HepG2 (cell line): Measurements from ENCODE around the gene CBX6. TPM values are rescaled to one million over a fixed set of nuclear protein-coding genes. Genes with fewer than 3 reads are reported as not detected.

Experiments
- CENPX ChIP-seq: sonication (generic); formaldehyde crosslinking; IDR thresholded peaks from 2 replicates; pipeline ENCODE4 v1.9.0; 2021; ENCODE audit warnings: mild to moderate bottlenecking, missing genetic modification reagents, moderate library complexity
- GATAD1 ChIP-seq: IDR thresholded peaks from 2 replicates; pipeline ENCODE4 v1.6.1; 2016; ENCODE audit warnings: missing genetic modification reagents, missing compliant biosample characterization
- KDM5B ChIP-seq: sonication (generic); formaldehyde crosslinking; IDR thresholded peaks from 2 replicates; pipeline ENCODE4 v1.4.0; 2020; ENCODE audit warnings: missing genetic modification reagents, mild to moderate bottlenecking, borderline replicate concordance
- KLF11 ChIP-seq: IDR thresholded peaks from 2 replicates; pipeline ENCODE4 v1.6.1; 2016; ENCODE audit warnings: missing compliant biosample characterization
- KLF15 ChIP-seq: sonication (generic); formaldehyde crosslinking; IDR thresholded peaks from 2 replicates; pipeline ENCODE4 v1.8.1; 2023; ENCODE audit warnings: borderline replicate concordance, mild to moderate bottlenecking, inconsistent platforms, missing genetic modification reagents, mixed read lengths
- MAFF ChIP-seq: IDR thresholded peaks from 2 replicates; pipeline ENCODE4 v1.6.1; 2011; ENCODE audit warnings: low read depth, low read length, improper control_type of control experiment
- MATR3 ChIP-seq: sonication (generic); formaldehyde crosslinking; IDR thresholded peaks from 2 replicates; pipeline ENCODE4 v1.4.0; 2020; ENCODE audit warnings: missing genetic modification reagents
- MXD4 ChIP-seq: IDR thresholded peaks from 2 replicates; pipeline ENCODE4 v1.6.1; 2016; ENCODE audit warnings: mild to moderate bottlenecking, missing biosample characterization, missing genetic modification reagents
- NKX3-1 ChIP-seq: sonication (generic); formaldehyde crosslinking; IDR thresholded peaks from 2 replicates; pipeline ENCODE4 v1.5.0; 2020; ENCODE audit warnings: missing genetic modification reagents
- RBAK ChIP-seq: sonication (generic); formaldehyde crosslinking; IDR thresholded peaks from 2 replicates; pipeline ENCODE4 v1.5.1; 2020; ENCODE audit warnings: mild to moderate bottlenecking, missing genetic modification reagents
- RELA ChIP-seq: sonication (generic); formaldehyde crosslinking; IDR thresholded peaks from 2 replicates; pipeline ENCODE4 v1.4.0; 2020; ENCODE audit warnings: missing genetic modification reagents
- RXRA ChIP-seq: sonication (generic); formaldehyde crosslinking; IDR thresholded peaks from 2 replicates; pipeline ENCODE4 v1.5.1; 2020; ENCODE audit warnings: missing genetic modification reagents
- SALL1 ChIP-seq: sonication (generic); formaldehyde crosslinking; IDR thresholded peaks from 2 replicates; pipeline ENCODE4 v1.8.0; 2022; ENCODE audit warnings: mild to moderate bottlenecking, missing genetic modification reagents
- SATB2 ChIP-seq: sonication (generic); formaldehyde crosslinking; IDR thresholded peaks from 2 replicates; pipeline ENCODE4 v1.5.0; 2020; ENCODE audit warnings: missing genetic modification reagents
- SOX6 ChIP-seq, 2 experiments: fragments of 450-650 bp in 1 of 2; sonication (generic) in 1 of 2; formaldehyde crosslinking in 1 of 2; IDR thresholded peaks; 2 replicates each; pipeline versions ENCODE4 v1.4.0 to v1.6.1; 2017 to 2020; ENCODE audit warnings: antibody characterized with exemption in 1 of 2, mild to moderate bottlenecking in 1 of 2, missing genetic modification reagents in 1 of 2
- SP4 ChIP-seq: sonication (generic); formaldehyde crosslinking; IDR thresholded peaks from 2 replicates; pipeline ENCODE4 v1.8.1; 2023; ENCODE audit warnings: mild to moderate bottlenecking, missing genetic modification reagents
- SPEN ChIP-seq: sonication (generic); formaldehyde crosslinking; IDR thresholded peaks from 2 replicates; pipeline ENCODE4 v1.5.1; 2020; ENCODE audit warnings: low read depth, mild to moderate bottlenecking, missing genetic modification reagents
- TEAD3 ChIP-seq: optimal IDR thresholded peaks from 2 replicates; pipeline ENCODE3; 2016; ENCODE audit warnings: borderline replicate concordance
- TEF ChIP-seq: sonication (generic); formaldehyde crosslinking; IDR thresholded peaks from 2 replicates; pipeline ENCODE4 v1.5.0; 2020; ENCODE audit warnings: missing genetic modification reagents
- THRA ChIP-seq: sonication (generic); formaldehyde crosslinking; IDR thresholded peaks from 2 replicates; pipeline ENCODE4 v1.4.0; 2020; ENCODE audit warnings: missing genetic modification reagents, borderline replicate concordance
- ZBTB43 ChIP-seq: sonication (generic); formaldehyde crosslinking; conservative IDR thresholded peaks from 2 replicates; pipeline ENCODE4 v1.4.0; 2020; ENCODE audit warnings: missing genetic modification reagents
- ZBTB7B ChIP-seq: sonication (generic); formaldehyde crosslinking; IDR thresholded peaks from 2 replicates; pipeline ENCODE4 v1.4.0; 2020; ENCODE audit warnings: missing genetic modification reagents
- ZNF124 ChIP-seq: sonication (generic); formaldehyde crosslinking; IDR thresholded peaks from 2 replicates; pipeline ENCODE4 v1.4.0; 2020; ENCODE audit warnings: missing genetic modification reagents
- ZNF17 ChIP-seq: sonication (generic); formaldehyde crosslinking; IDR thresholded peaks from 2 replicates; pipeline ENCODE4 v1.5.0; 2020; ENCODE audit warnings: mild to moderate bottlenecking, missing genetic modification reagents
- ZNF207 ChIP-seq: fragments of 450-650 bp; IDR thresholded peaks from 2 replicates; pipeline ENCODE4 v1.6.1; 2016; ENCODE audit warnings: antibody characterized with exemption, borderline replicate concordance
- ZNF225 ChIP-seq: sonication (generic); formaldehyde crosslinking; IDR thresholded peaks from 2 replicates; pipeline ENCODE4 v1.4.0; 2020; ENCODE audit warnings: mild to moderate bottlenecking, missing genetic modification reagents
- ZNF335 ChIP-seq: sonication (generic); formaldehyde crosslinking; IDR thresholded peaks from 2 replicates; pipeline ENCODE4 v1.4.0; 2020; ENCODE audit warnings: missing genetic modification reagents
- ZNF33A ChIP-seq: sonication (generic); formaldehyde crosslinking; IDR thresholded peaks from 2 replicates; pipeline ENCODE4 v1.5.1; 2020; ENCODE audit warnings: missing genetic modification reagents, mild to moderate bottlenecking, moderate library complexity, borderline replicate concordance
- ZNF747 ChIP-seq: sonication (generic); formaldehyde crosslinking; IDR thresholded peaks from 2 replicates; pipeline ENCODE4 v1.8.1; 2023; ENCODE audit warnings: missing genetic modification reagents, mild to moderate bottlenecking, borderline replicate concordance
- ZNF784 ChIP-seq: sonication (generic); formaldehyde crosslinking; IDR thresholded peaks from 2 replicates; pipeline ENCODE4 v1.5.1; 2020; ENCODE audit warnings: missing genetic modification reagents, mild to moderate bottlenecking, borderline replicate concordance
- polyA plus RNA-seq, 8 experiments: library from polyadenylated mRNA; depleted of rRNA in 3 of 8; stranded (reverse) in 7 of 8; unstranded in 1 of 8; fragments of >200 nt; fragmentation: Illumina TruSeq in 4 of 8; extraction: Trizol in 4 of 8; gene quantifications; 2 replicates each; pipeline versions ENCODE4 v1.2.1 to v1.2.3, GENCODE V29; 2011 to 2016; ENCODE audit warnings: low read depth in 4 of 8, missing spikeins in 1 of 8, mixed read lengths in 1 of 8; ENCODE audit not compliant: insufficient read depth in 1 of 8
- total RNA-seq, 5 experiments: library from RNA; depleted of rRNA; stranded (reverse); fragments of >200 nt; fragmentation: Illumina TruSeq; extraction: Trizol; gene quantifications; 2 replicates each; pipeline ENCODE4 v1.2.3, GENCODE V29; 2016; ENCODE audit warnings: low read depth in 1 of 5

Gene CBX6
- total and polyA plus RNA-seq, 2 of the 13 experiments (the other 11 are each of a cell fraction or from before 2014, with no cell fraction given), result 1.7 to 6.5 TPM

- TF ChIP-seq ZNF784, result no peak
- peak; percentile 46; the same call in 1 of the 2 replicates for TF ChIP-seq ZBTB7B
- no peak for TF ChIP-seq ZNF17
- TF ChIP-seq SATB2 (CRISPR knock-in tag), result peak; percentile 77; the same call in 1 of the 2 replicates
- TF ChIP-seq TEAD3, result peak; percentile 65
- TF ChIP-seq RBAK (CRISPR knock-in tag), result no peak
- no peak for TF ChIP-seq ZNF747 (CRISPR knock-in tag)
- TF ChIP-seq GATAD1 (CRISPR knock-in tag), result peak; percentile 51; the same call in 1 of the 2 replicates
- TF ChIP-seq THRA (CRISPR knock-in tag), result peak; percentile 80; the same call in 1 of the 2 replicates
- peak; percentile 91 for TF ChIP-seq NKX3-1 (CRISPR knock-in tag)
- 0 out of 2 replicates have a peak, but pooled peaks have one; percentile 27 for TF ChIP-seq RXRA
- peak; percentile 66; the same call in 1 of the 2 replicates for TF ChIP-seq MXD4 (CRISPR knock-in tag)
- peak; percentile 77; the same call in 1 of the 2 replicates for TF ChIP-seq ZNF335 (CRISPR knock-in tag)
- no peak for TF ChIP-seq ZNF33A
- no peak for TF ChIP-seq CENPX (CRISPR knock-in tag)
- TF ChIP-seq TEF, result peak; percentile 48; the same call in 1 of the 2 replicates
- peak; percentile 95; the same call in 1 of the 2 replicates for TF ChIP-seq KLF11 (CRISPR knock-in tag)
- TF ChIP-seq SP4 (CRISPR knock-in tag), result peak; percentile 75
- TF ChIP-seq ZNF124 (CRISPR knock-in tag), result peak; percentile 96
- no peak for TF ChIP-seq MATR3 (CRISPR knock-in tag)
- peak; percentile 93 for TF ChIP-seq SALL1 (CRISPR knock-in tag)
- peak; percentile 75; the same call in 1 of the 2 replicates for TF ChIP-seq KLF15 (CRISPR knock-in tag)
- TF ChIP-seq ZBTB43, result peak; percentile 88
- no peak for TF ChIP-seq SOX6 (IDR thresholded peaks at IDR 0.05)
- TF ChIP-seq SOX6 (CRISPR knock-in tag; IDR thresholded peaks at IDR 0.05), result no peak
- TF ChIP-seq KDM5B, result 0 out of 2 replicates have a peak, but pooled peaks have one; percentile 26
- TF ChIP-seq RELA (CRISPR knock-in tag), result 0 out of 2 replicates have a peak, but pooled peaks have one; percentile 67
- TF ChIP-seq ZNF225 (CRISPR knock-in tag), result no peak; the same call in 1 of the 2 replicates
- TF ChIP-seq ZNF207, result no peak
- TF ChIP-seq MAFF, result no peak
- TF ChIP-seq SPEN (CRISPR knock-in tag), result peak; percentile 61; the same call in 1 of the 2 replicates
Observed at GRCh38 chr22:38824585-38824984, 47.4 kb downstream of the CBX6 start (continued).
